OCI-LY7 (cell line): ENCODE data around the gene EVC. TPM values are rescaled to one million over a fixed set of nuclear protein-coding genes. Genes with fewer than 3 reads are reported as not detected.

Experiments used
- BruUV-seq: library from RNA; stranded (reverse); fragments of 400-500 nt; replicated peaks from 2 replicates; lab custom pipeline; 2021; lab: Mats Ljungman, UMichigan
- CTCF ChIA-PET: fragments of 300-600 bp; sonication (Branson Sonifier 250); formaldehyde crosslinking; loops from one replicate; lab custom pipeline; 2022; ENCODE audit warnings: antibody characterized with exemption; ENCODE audit not compliant: unreplicated experiment; lab: Charles Lee
- POLR2A ChIA-PET: fragments of 300-600 bp; sonication (Branson Sonifier 250); formaldehyde crosslinking; loops from one replicate; lab custom pipeline; 2022; ENCODE audit warnings: antibody characterized with exemption; lab: Charles Lee
- DNase-seq: peaks from one replicate; pipeline ENCODE4 v3.0.0-alpha.2; 2015; ENCODE audit warnings: low spot score
- H2AFZ ChIP-seq: fragments of 200-600 bp; sonication (generic), shearing (Covaris generic); 2 replicates; pipeline ENCODE4 v1.6.1; 2014; ENCODE audit warnings: mild to moderate bottlenecking, antibody characterized with exemption, low read length, moderate library complexity
- H3K27ac ChIP-seq: fragments of 200-600 bp; sonication (generic); 2 replicates; pipeline ENCODE4 v1.5.1; 2014; ENCODE audit warnings: mixed run types, low read depth, mild to moderate bottlenecking, moderate library complexity, low read length, inconsistent platforms; ENCODE audit not compliant: poor library complexity, severe bottlenecking
- H3K36me3 ChIP-seq: fragments of 200-600 bp; sonication (generic); 2 replicates; pipeline ENCODE4 v1.6.1; 2014; ENCODE audit warnings: mild to moderate bottlenecking, antibody characterized with exemption, low read length, moderate library complexity, mixed read lengths; ENCODE audit not compliant: insufficient read depth
- H3K4me1 ChIP-seq: fragments of 200-600 bp; sonication (generic); 2 replicates; pipeline ENCODE4 v1.5.1; 2014; ENCODE audit warnings: mild to moderate bottlenecking, low read length; ENCODE audit not compliant: insufficient read depth, poor library complexity, severe bottlenecking
- H3K4me2 ChIP-seq: fragments of 200-600 bp; sonication (generic); 2 replicates; pipeline ENCODE4 v1.6.1; 2014; ENCODE audit warnings: mild to moderate bottlenecking, low read length
- H3K4me3 ChIP-seq: fragments of 200-600 bp; sonication (generic); 2 replicates; pipeline ENCODE4 v1.5.1; 2014; ENCODE audit warnings: mild to moderate bottlenecking, low read depth, low read length; ENCODE audit not compliant: poor library complexity, severe bottlenecking
- H3K79me2 ChIP-seq: fragments of 200-600 bp; sonication (generic); 2 replicates; pipeline ENCODE4 v1.6.1; 2016; ENCODE audit warnings: low read depth, mild to moderate bottlenecking, low read length, moderate library complexity, mixed read lengths; ENCODE audit not compliant: insufficient read depth
- H3K9me2 ChIP-seq: fragments of 200-600 bp; sonication (generic); 2 replicates; pipeline ENCODE4 v1.6.1; 2016; ENCODE audit warnings: mild to moderate bottlenecking, low read length, mixed read lengths; ENCODE audit not compliant: insufficient read depth
- H3K9me3 ChIP-seq: fragments of 200-600 bp; sonication (generic); 2 replicates; pipeline ENCODE4 v1.6.1; 2014; ENCODE audit warnings: mild to moderate bottlenecking, mixed run types, low read length, mixed read lengths
- H4K20me1 ChIP-seq: fragments of 200-600 bp; sonication (generic); 2 replicates; pipeline ENCODE4 v1.6.1; 2014; ENCODE audit warnings: mild to moderate bottlenecking, antibody characterized with exemption, low read length, moderate library complexity, mixed read lengths; ENCODE audit not compliant: insufficient read depth
- CTCF ChIP-seq: fragments of 200-600 bp; sonication (generic); conservative IDR thresholded peaks from 2 replicates; pipeline ENCODE4 v1.5.1; 2014; ENCODE audit warnings: mild to moderate bottlenecking, antibody characterized with exemption, low read length, moderate library complexity, mixed read lengths
- EZH2phosphoT487 ChIP-seq: fragments of 200-600 bp; sonication (generic); IDR thresholded peaks from 2 replicates; pipeline ENCODE4 v1.6.1; 2018; ENCODE audit warnings: low read depth, borderline replicate concordance, mild to moderate bottlenecking, mixed run types, antibody characterized with exemption, low read length, moderate library complexity, mixed read lengths
- intact Hi-C: fragments of 100-400 bp; cut with micrococcal nuclease; formaldehyde crosslinking; loops from one replicate; pipeline ENCODE4 v1.10.0; 2022; ENCODE audit not compliant: unreplicated experiment
- total RNA-seq, 2 experiments: library from RNA; depleted of rRNA in 1 of 2; stranded (reverse); fragments of >200 nt in 1 of 2; shearing (Covaris generic) in 1 of 2; gene quantifications; 2 replicates each; pipeline ENCODE4 v1.2.3, GENCODE V29; 2014 to 2022

EVC gene
- total RNA-seq, 2 experiments from 2014 or later: not detected

GRCh38 chr4:5742388-5742787 lies 31.4 kb downstream of the EVC start:
- Histone ChIP-seq H3K4me2 (no peak overlapping the region), H3K9me3 (no peaks in the 10 kb centered on the region), H3K4me3 (no peak overlapping the region), H3K27ac (no peak overlapping the region), H3K4me1 (no peaks in the 10 kb centered on the region), H4K20me1 (no peaks in the 10 kb centered on the region), H3K9me2 (no peaks in the 10 kb centered on the region), H3K36me3 (no peaks in the 10 kb centered on the region), H2AFZ (no peak overlapping the region), H3K79me2 (no peaks in the 10 kb centered on the region)
- intact Hi-C loops: no loop called here
- ChIA-PET POLR2A (no interaction called here), CTCF (no interaction called here)
- no peak for DNase-seq
- no TSS peak for BruUV-seq
- TF ChIP-seq CTCF (no peak), EZH2phosphoT487 (no peak)

GRCh38 chr4:5742968-5743367 lies 32.0 kb downstream of the EVC start:
- intact Hi-C loops: no loop called here
- no peak for TF ChIP-seq CTCF
- no peak for TF ChIP-seq EZH2phosphoT487
- POLR2A ChIA-PET: no interaction called here
- Histone ChIP-seq H3K4me2 (no peak overlapping the region), H3K9me3 (no peaks in the 10 kb centered on the region), H3K9me2 (no peaks in the 10 kb centered on the region), H4K20me1 (no peaks in the 10 kb centered on the region), H3K4me3 (no peak overlapping the region), H2AFZ (no peak overlapping the region), H3K79me2 (no peaks in the 10 kb centered on the region), H3K27ac (no peak overlapping the region), H3K36me3 (no peaks in the 10 kb centered on the region), H3K4me1 (no peaks in the 10 kb centered on the region)
- BruUV-seq: no TSS peak
- CTCF ChIA-PET: no interaction called here
- no peak for DNase-seq

GRCh38 chr4:5746250-5746649 lies 35.2 kb downstream of the EVC start:
- intact Hi-C loops: no loop called here
- no peaks in the 10 kb centered on the region for H3K9me2 ChIP-seq
- no peak overlapping the region for H3K4me3 ChIP-seq
- no peaks in the 10 kb centered on the region for H3K36me3 ChIP-seq
- no peak overlapping the region for H3K27ac ChIP-seq
- TF ChIP-seq CTCF (no peak), EZH2phosphoT487 (no peak)
- BruUV-seq: no TSS peak
- CTCF ChIA-PET: no interaction called here
- H2AFZ ChIP-seq: no peak overlapping the region
- no peaks in the 10 kb centered on the region for H3K79me2 ChIP-seq
- H3K4me1 ChIP-seq: no peaks in the 10 kb centered on the region
- POLR2A ChIA-PET: no interaction called here
- no peaks in the 10 kb centered on the region for H3K9me3 ChIP-seq
- DNase-seq: no peak
- H4K20me1 ChIP-seq: no peaks in the 10 kb centered on the region
- H3K4me2 ChIP-seq: no peak overlapping the region
